IPS-NIHi7 (cell line): ENCODE measurements around the gene TMPRSS6.

Source experiments
- DNase-seq: peaks from one replicate; pipeline ENCODE4 v3.0.0; 2012; ENCODE audit warnings: mixed read lengths; ENCODE audit errors: extremely low spot score

TMPRSS6 gene

DNA sequence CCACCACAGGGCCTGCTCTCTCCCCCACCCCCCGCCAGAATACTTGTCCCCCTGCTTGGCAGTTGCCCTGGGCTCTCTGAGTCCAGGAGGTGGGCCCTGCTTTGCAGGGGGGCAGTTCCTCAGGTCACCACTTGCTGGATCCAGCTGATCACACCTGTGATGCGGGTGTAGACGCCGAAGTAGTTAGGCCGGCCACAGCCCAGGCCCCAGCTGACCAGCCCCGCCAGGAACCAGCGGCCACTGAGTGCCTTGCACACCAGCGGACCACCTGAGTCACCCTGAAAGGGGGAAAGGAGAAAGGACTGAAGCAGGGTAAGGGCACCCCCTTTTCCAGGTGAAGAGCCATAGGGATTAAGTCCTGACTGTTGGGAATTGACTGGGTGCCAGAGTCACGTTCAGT, 43.6 kb downstream of the TMPRSS6 start:
- DNase-seq, result no peak

GRCh38 chr22:37065180-37065579, 44.3 kb downstream of the TMPRSS6 start:
- no peak for DNase-seq

- DNase-seq, result no peak
Measured at GRCh38 chr22:37064553-37064952, 45.0 kb downstream of the TMPRSS6 start.

GRCh38 chr22:37063431-37064420, 45.8 kb downstream of the TMPRSS6 start:
- no peak for DNase-seq

DNA sequence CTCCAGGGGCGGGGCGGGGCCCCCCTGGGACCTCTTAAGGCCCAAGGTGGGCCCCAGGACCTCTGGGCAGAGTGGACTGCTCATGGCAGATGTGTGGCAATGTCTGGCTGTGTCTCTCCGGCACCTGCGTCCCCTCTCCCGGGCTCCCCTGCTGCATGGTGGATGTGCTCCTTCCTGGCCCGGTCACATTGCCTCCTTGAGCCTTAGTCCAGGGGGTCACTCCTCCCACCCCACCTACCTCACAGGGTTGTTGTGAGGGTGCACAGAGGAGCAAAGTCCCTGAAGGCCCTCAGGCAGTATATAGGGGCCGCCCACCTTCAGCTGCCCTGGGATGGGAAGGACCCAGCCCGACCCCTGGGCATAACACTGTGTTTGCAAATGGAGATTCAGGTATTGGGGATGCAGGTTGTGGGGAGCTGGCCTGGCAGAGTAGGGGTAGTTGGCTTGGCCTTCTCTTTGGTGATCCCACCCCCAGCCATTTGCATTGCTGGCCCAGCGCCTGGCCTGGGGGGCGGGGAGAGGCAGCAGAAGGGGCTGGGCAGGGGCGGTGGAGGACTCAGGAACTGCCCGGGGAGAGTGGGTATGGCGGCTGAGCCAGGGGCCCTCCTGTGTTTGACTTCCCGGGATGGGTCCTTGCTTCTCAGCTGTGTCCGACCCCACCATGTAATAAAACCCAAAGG, 46.7 kb downstream of the TMPRSS6 start:
- DNase-seq, result no peak

GRCh38 chr22:37062376-37062675, 47.2 kb downstream of the TMPRSS6 start:
- DNase-seq, result no peak

DNA sequence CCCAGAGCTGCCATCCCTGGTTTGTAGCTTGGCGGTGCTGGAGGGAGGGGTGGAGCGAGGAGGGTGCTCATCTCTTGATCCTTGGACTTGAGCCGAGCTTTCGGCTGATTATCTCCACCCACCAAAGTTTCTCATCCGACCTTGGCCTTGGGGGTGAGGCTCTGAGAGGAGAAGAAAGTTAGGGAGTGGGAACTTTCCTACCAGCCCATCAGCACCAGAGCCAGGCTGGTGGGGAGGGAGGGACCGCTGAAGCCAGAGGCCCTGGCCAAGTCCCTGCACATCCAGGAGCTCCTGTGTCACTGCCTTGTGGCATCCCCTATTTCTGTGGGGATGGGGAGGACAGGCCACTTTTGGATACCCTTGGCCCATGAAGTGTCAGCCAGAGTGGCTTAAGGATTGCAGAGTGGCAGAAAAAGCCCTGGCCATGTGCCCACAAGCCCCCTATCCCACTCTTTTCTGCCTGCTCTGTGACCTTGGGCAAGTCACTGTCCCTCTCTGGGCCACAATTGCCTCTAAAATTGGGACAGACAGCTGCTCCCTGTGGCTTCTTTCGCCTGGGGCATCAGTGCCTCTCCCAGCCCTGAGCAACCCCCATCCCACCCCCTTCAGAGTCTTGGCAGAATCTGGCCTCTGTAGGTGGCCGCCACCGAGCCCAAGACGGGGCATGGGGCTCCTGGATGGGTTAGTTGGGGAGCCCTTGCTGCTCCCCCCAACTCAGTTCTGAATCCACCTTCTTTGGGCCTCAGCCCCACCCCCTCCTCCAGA, 47.7 kb downstream of the TMPRSS6 start:
- DNase-seq, result no peak

DNA sequence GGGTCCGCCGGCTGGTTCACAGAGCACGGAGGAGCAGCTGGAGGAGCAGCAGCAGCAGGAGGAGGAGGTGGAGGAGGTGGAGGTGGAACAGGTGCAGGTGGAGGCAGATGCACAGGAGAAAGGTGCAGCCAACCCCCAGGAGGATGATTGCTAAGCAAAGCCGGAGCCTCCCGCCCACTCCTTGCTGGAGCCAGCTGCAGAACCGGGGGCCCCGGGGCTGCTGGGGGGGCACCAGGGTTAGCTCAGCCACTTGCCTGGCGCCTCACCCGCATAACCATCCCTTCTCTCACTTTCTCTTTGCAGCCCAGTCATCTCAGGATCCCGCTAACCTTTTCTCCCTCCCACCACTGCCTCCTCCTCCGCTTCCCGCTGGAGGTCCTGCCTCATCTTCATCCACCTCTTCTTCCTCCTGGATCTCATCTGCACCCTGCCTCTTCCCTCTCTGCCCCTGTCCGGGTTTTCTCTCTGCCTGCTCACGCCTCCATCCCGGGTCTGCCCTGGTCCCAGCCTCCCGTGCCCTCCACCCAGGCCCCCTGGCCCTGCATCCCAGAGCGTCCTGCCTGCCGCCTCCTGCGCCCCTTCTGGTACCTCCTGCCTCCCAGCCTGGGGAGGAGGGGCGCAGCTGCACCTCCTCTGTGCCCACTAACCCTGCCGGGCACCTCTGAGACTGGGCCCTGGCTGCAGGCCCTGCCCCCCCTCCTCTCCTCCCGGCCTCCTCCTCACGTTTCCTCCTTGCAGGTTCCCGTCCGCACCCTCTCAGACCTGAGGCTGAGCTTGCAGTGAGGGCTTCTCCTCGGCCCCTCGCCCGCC, 48.5 kb downstream of the TMPRSS6 start:
- no peak for DNase-seq

- DNase-seq, result no peak
Measured at GRCh38 chr22:37059876-37060449, 49.5 kb downstream of the TMPRSS6 start.

DNA sequence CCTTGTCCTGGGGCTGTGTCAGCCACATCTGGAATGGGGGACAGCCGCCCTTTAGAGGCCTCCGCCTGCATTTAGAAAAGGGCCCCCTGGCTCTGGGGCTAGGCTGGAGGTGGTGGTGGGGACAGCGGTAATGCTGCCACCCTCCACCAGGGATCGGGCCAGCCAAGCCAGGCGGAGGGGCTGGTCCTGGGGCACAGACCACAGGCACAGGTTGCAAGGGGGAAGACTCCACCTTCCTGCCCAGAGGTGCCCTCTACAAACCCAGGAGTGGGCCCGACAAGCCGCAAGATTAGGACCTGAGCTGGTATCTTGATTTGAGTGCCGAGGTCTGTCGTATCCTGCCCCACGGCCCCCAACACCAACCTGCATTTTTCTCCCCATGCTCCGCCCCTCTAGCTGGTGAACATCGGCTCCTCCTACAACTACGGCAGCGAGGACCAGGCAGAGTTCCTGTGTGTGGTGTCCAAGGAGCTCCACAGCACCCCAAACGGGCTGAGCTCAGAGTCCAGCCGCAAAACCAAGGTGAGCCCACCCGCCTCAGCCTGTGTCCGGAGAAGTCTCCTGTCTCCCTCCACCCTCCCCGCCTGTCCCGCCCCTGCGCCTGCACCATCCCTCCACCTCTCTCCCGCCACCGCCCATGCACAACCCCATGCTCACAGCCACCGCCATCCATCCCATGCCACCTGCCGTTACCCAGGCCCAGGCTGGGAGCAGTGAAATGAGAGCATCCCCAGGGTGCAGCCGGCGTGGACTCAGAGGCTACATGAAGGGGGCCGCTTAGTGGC, 50.4 kb downstream of the TMPRSS6 start:
- DNase-seq, result no peak

- no peak for DNase-seq
Measured at GRCh38 chr22:37057796-37058510, 51.6 kb downstream of the TMPRSS6 start.

GRCh38 chr22:37057226-37057625, 52.3 kb downstream of the TMPRSS6 start:
- no peak for DNase-seq

DNA sequence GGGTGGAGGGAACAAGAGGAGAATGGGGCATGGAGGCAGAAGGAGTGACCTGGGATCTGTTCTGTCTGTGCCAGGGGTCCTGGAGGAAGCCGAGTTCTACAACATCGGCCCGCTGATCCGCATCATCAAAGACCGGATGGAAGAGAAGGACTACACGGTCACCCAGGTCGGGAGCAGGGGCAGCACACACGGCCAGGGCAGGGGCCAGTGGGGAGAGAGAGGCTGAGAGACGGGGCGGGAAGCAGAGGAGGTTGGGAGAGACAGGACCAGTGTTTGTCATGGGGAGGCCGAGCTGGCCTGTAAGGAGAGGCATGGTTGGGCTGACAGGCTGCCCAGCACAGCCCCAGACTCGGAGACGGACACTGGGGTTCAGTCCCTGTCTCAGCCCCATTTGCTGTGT, 53.3 kb downstream of the TMPRSS6 start:
- DNase-seq, result no peak

DNA sequence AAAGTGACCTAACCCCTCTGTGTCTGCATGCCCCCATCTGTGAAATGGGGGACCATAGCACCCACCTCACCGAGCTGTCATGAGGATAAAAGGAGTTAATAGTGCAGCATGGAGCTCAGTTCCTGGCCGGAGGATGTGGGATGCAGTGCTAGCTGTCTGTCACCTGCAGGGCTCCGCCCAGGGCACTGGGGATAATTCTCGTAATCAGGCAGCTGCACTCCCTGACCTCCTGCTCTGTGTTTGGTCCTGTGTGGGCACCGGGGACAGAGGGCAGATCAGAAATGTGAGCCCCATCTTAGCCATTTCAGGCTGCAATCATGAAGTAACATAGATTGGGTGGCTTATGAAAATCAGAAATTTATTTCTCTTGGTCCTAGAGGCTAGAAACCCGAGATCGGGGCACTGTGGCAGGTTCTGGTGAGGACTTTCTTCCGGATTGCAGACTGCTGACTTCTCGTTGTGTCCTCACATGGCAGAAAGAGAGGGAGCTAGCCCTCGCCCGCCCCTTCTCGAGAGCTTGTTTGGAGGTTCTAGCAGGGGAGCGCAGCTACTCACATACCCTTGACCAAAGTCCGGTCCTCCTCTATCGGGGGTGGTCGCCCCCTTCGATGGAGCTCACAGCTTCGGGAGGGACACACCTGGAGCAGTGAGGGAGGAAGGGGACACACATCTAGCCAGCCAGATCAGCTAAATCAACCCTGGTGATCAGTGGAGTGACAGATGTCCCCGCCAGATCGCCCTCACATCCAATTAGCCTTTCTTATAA, 54.7 kb downstream of the TMPRSS6 start:
- DNase-seq, result no peak

DNA sequence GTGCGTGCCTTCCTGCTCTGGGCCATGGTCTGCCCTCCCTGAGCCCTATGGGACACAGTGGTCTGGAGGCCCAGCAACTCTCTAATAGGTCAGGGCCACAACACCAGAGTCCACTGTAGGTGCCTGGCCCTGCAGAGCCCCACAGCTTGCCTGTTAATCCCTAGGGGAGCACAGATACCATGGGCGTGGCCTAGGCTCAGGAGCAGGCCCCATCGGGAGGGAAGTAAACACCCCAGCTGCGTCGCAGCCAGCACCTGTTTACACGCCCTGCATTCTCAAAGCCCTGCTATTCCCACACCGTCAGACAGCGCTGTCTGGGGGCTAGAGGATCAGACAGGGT, 55.5 kb downstream of the TMPRSS6 start:
- no peak for DNase-seq

GRCh38 chr22:37053310-37054055, 56.0 kb downstream of the TMPRSS6 start:
- no peak for DNase-seq

DNA sequence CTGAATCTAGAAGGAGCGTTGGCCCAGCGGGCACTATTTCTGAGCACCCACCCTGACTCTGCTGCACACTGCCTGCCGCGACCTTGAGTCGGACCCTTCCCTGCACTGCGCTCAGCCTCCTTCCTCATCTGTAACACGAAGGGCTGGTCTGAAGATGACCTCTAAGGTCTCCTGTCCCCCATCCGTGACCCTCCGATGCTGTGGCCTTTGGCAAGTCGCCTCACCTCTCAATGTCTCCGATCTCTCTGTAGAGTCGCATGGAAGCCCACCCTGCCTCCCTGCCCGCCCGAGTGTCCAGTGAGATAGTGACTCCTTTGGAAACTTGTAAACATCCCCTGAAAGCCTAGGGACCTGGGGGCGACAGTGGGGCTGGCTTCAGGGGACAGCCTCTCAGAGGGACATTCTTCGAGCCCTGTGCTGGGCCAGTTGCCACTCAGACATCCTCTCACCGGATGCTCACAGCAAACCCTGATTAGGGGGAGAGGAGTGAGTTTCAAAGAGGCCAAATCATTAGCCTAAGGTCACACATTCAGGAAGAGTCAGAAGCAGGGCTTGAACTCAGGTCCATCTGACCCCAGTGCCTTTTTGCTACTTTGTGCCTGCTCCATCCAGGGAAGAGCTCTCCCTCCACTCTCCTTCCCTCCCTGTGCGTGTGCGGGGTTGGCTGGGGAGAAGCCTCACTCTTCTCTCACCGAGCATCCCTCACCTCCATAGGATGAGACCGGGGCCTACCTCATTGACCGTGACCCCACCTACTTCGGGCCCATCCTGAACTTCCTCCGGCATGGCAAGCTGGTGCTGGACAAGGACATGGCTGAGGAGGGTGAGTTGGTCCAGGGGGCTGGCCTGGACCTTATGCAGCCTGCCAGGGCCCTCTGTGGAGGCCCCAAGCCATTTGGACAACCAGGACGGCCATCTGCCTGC, 56.9 kb downstream of the TMPRSS6 start:
- no peak for DNase-seq
